ENCODE results near the gene KNG1.

GRCh38 chr3:186782542-186783057 lies 65.4 kb downstream of the KNG1 start:
- no peak for TF ChIP-seq POLR2A (IDR thresholded peaks at IDR 0.05; ENCODE audit: low read depth, low read length)
- no peak for TF ChIP-seq POLR2AphosphoS5 (IDR thresholded peaks at IDR 0.05; ENCODE audit: low read depth, low read length)
- TF ChIP-seq TAF1 (IDR thresholded peaks at IDR 0.05; ENCODE audit: borderline replicate concordance, low read depth, low read length): no peak
